ENCODE data around the gene CEMIP. TPM values are rescaled to one million over a fixed set of nuclear protein-coding genes. Genes with fewer than 3 reads are reported as not detected.

CEMIP gene
- total RNA-seq, 4 donors from 2014 or later, result 0.21 to 1.4 (median 1.2) TPM; not detected in 1

- TF ChIP-seq POLR2A (IDR thresholded peaks at IDR 0.05) (no peak), EP300 (IDR thresholded peaks at IDR 0.05) (no peak), CTCF (IDR thresholded peaks at IDR 0.05) (no peak)
Measured at GRCh38 chr15:80831606-80832224, 52.5 kb downstream of the CEMIP start.

GRCh38 chr15:80832686-80833085 is 53.5 kb downstream of the CEMIP start:
- TF ChIP-seq POLR2A (IDR thresholded peaks at IDR 0.05) (no peak), CTCF (IDR thresholded peaks at IDR 0.05) (no peak), EP300 (IDR thresholded peaks at IDR 0.05) (no peak)
- H3K27ac ChIP-seq, result no peak overlapping the region
- no peaks in the 10 kb centered on the region for H3K36me3 ChIP-seq
- DNase-seq (ENCODE audit: low spot score in 2 of 2), result no peak
- 27 to 38% methylated on average over 3 of the region's 3 CpGs for WGBS, 2 donors
- H3K4me3 ChIP-seq, result no peak overlapping the region
- no peaks in the 10 kb centered on the region for H3K27me3 ChIP-seq
- H3K4me1 ChIP-seq, result no peaks in the 10 kb centered on the region
- no peaks in the 10 kb centered on the region for H3K9me3 ChIP-seq

More at GRCh38 chr15:80831606-80832224, 52.5 kb downstream of the CEMIP start:
- Histone ChIP-seq H3K9me3 (no peaks in the 10 kb centered on the region), H3K27ac (no peak overlapping the region), H3K4me3 (no peak overlapping the region), H3K4me1 (no peaks in the 10 kb centered on the region), H3K27me3 (no peaks in the 10 kb centered on the region), H3K36me3 (no peaks in the 10 kb centered on the region)
- DNase-seq (ENCODE audit: low spot score in 2 of 2), result no peak
- WGBS, 2 donors, result 70 to 71% methylated on average over 6 to 7 of the region's 7 CpGs

- TF ChIP-seq CTCF (IDR thresholded peaks at IDR 0.05) (no peak), POLR2A (IDR thresholded peaks at IDR 0.05) (no peak), EP300 (IDR thresholded peaks at IDR 0.05) (no peak)
- Histone ChIP-seq H3K9me3 (no peaks in the 10 kb centered on the region), H3K4me3 (no peak overlapping the region), H3K36me3 (no peaks in the 10 kb centered on the region), H3K4me1 (no peaks in the 10 kb centered on the region), H3K27ac (no peak overlapping the region), H3K27me3 (peaks cover 0 to 2% of the 10 kb centered on the region in 2 donors)
- 64 to 74% methylated on average over 2 of the region's 2 CpGs for WGBS, 2 donors
- no peak for DNase-seq (ENCODE audit: low spot score in 2 of 2)
Measured at GRCh38 chr15:80834402-80834801, 55.2 kb downstream of the CEMIP start.

GRCh38 chr15:80834906-80835305 is 55.7 kb downstream of the CEMIP start:
- no peak for TF ChIP-seq POLR2A (IDR thresholded peaks at IDR 0.05)
- TF ChIP-seq EP300 (IDR thresholded peaks at IDR 0.05), result no peak
- TF ChIP-seq CTCF (IDR thresholded peaks at IDR 0.05), result no peak
- H3K4me1 ChIP-seq, result no peaks in the 10 kb centered on the region
- peaks cover 0 to 4% of the 10 kb centered on the region in 2 donors for H3K27me3 ChIP-seq
- no peak for DNase-seq (ENCODE audit: low spot score in 2 of 2)
- H3K9me3 ChIP-seq, result no peaks in the 10 kb centered on the region
- H3K36me3 ChIP-seq, result no peaks in the 10 kb centered on the region
- no peak overlapping the region for H3K4me3 ChIP-seq
- WGBS, 2 donors, result 87 to 100% methylated on average over 1 of the region's 1 CpG
- H3K27ac ChIP-seq, result no peak overlapping the region

DNA sequence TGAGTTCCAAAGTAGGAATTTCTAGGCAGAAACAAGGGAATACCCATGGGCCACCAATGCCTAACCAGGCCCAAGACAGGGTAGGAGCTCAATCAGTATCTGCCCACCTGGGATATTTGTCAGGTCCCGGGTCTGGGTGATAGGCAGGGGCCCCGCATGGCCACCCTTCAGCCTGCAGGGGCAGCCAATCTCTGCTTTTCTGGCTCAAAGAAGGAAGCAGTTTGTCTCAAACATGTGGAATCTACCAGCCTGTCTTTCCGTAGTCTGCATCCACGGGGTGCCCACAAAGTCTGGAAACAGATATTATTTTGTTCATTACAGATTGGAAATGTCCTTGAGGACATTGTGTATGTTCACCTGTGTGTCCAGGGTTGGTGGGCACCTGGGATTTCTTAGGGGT is 56.2 kb downstream of the CEMIP start:
- no peak overlapping the region for H3K27ac ChIP-seq
- DNase-seq (ENCODE audit: low spot score in 2 of 2), result no peak
- WGBS, 2 donors, result 65 to 74% methylated on average over 3 to 4 of the region's 4 CpGs

More for the DNA sequence above, 56.2 kb downstream of the CEMIP start:
- no peaks in the 10 kb centered on the region for H3K4me1 ChIP-seq
- no peaks in the 10 kb centered on the region for H3K36me3 ChIP-seq
- H3K27me3 ChIP-seq, result peaks cover 0 to 4% of the 10 kb centered on the region in 2 donors
- no peaks in the 10 kb centered on the region for H3K9me3 ChIP-seq
- H3K4me3 ChIP-seq, result no peak overlapping the region
- TF ChIP-seq POLR2A (IDR thresholded peaks at IDR 0.05), result no peak
- TF ChIP-seq EP300 (IDR thresholded peaks at IDR 0.05), result no peak
- no peak for TF ChIP-seq CTCF (IDR thresholded peaks at IDR 0.05)
